Astrocyte (in vitro differentiated cells and primary cell): Measurements from ENCODE around the gene ZC3H12C. TPM values are rescaled to one million over a fixed set of nuclear protein-coding genes. Genes with fewer than 3 reads are reported as not detected.

Experiments
- DNase-seq: peaks from one replicate; pipeline ENCODE4 v3.0.0-alpha.2; 2010; ENCODE audit warnings: low read depth
- FAIRE-seq: peaks from 2 replicates; lab custom pipeline; 2011; peaks lifted over from hg19 to GRCh38; lab: Jason Lieb, UNC
- H2AFZ ChIP-seq: 2 replicates; pipeline ENCODE4 v1.6.0; 2012; ENCODE audit warnings: low read depth, low read length, inconsistent platforms
- H3K27ac ChIP-seq: 2 replicates; pipeline ENCODE4 v1.5.1; 2011; ENCODE audit warnings: low read depth, low read length, inconsistent platforms
- H3K27me3 ChIP-seq: 2 replicates; pipeline ENCODE4 v1.6.0; 2011; ENCODE audit warnings: low read length, inconsistent platforms; ENCODE audit not compliant: insufficient read depth
- H3K36me3 ChIP-seq: 2 replicates; pipeline ENCODE4 v1.5.1; 2011; ENCODE audit warnings: low read length, inconsistent platforms; ENCODE audit not compliant: insufficient read depth
- H3K4me1 ChIP-seq: 2 replicates; pipeline ENCODE4 v1.5.1; 2011; ENCODE audit warnings: low read length, inconsistent platforms; ENCODE audit not compliant: insufficient read depth
- H3K4me2 ChIP-seq: 2 replicates; pipeline ENCODE4 v1.6.0; 2012; ENCODE audit warnings: low read length, inconsistent platforms
- H3K4me3 ChIP-seq: 2 replicates; pipeline ENCODE4 v1.5.1; 2011; ENCODE audit warnings: low read depth, mild to moderate bottlenecking, low read length, inconsistent platforms; ENCODE audit not compliant: insufficient read depth
- H3K79me2 ChIP-seq: 2 replicates; pipeline ENCODE4 v1.6.0; 2012; ENCODE audit warnings: mild to moderate bottlenecking, low read length, inconsistent platforms; ENCODE audit not compliant: insufficient read depth
- H3K9ac ChIP-seq: 2 replicates; pipeline ENCODE4 v1.6.0; 2012; ENCODE audit warnings: mild to moderate bottlenecking, low read length, inconsistent platforms
- H3K9me3 ChIP-seq: 2 replicates; pipeline ENCODE4 v1.5.1; 2012; ENCODE audit warnings: low read depth, mild to moderate bottlenecking, low read length, inconsistent platforms; ENCODE audit not compliant: insufficient read depth
- H4K20me1 ChIP-seq: 2 replicates; pipeline ENCODE4 v1.6.0; 2012; ENCODE audit warnings: low read length, inconsistent platforms; ENCODE audit not compliant: insufficient read depth
- H3K27ac Mint-ChIP-seq: one replicate; pipeline ENCODE4 v1.8.0; 2021; ENCODE audit warnings: mild to moderate bottlenecking, mixed read lengths; ENCODE audit not compliant: unreplicated experiment
- H3K27me3 Mint-ChIP-seq: one replicate; pipeline ENCODE4 v1.8.0; 2021; ENCODE audit warnings: low read depth, mixed read lengths; ENCODE audit not compliant: unreplicated experiment
- H3K36me3 Mint-ChIP-seq: one replicate; pipeline ENCODE4 v1.8.0; 2021; ENCODE audit warnings: low read depth, mixed read lengths; ENCODE audit not compliant: unreplicated experiment
- H3K4me1 Mint-ChIP-seq: one replicate; pipeline ENCODE4 v1.8.0; 2021; ENCODE audit warnings: low read depth, mixed read lengths; ENCODE audit not compliant: unreplicated experiment
- H3K4me3 Mint-ChIP-seq: one replicate; pipeline ENCODE4 v1.8.0; 2021; ENCODE audit warnings: mild to moderate bottlenecking, moderate library complexity, mixed read lengths; ENCODE audit not compliant: unreplicated experiment
- H3K9me3 Mint-ChIP-seq: one replicate; pipeline ENCODE4 v1.8.0; 2021; ENCODE audit warnings: mild to moderate bottlenecking, mixed read lengths; ENCODE audit not compliant: unreplicated experiment
- CTCF ChIP-seq: IDR thresholded peaks from 2 replicates; pipeline ENCODE4 v1.5.1; 2011; ENCODE audit warnings: low read depth, mild to moderate bottlenecking, inconsistent platforms, low read length, moderate library complexity; ENCODE audit not compliant: insufficient read depth
- EZH2 ChIP-seq: IDR thresholded peaks from 2 replicates; pipeline ENCODE4 v1.6.1; 2012; ENCODE audit warnings: mild to moderate bottlenecking, low read length, inconsistent platforms; ENCODE audit not compliant: insufficient read depth
- total RNA-seq: library from RNA; stranded (reverse); gene quantifications from 2 replicates; pipeline ENCODE4 v1.2.1, GENCODE V29; 2021

ZC3H12C gene
- total RNA-seq, 1 donor from 2014 or later, result 12.0 TPM

GRCh38 chr11:110078923-110079544, 14.2 kb upstream of the ZC3H12C start:
- H3K27me3 ChIP-seq, result no peaks in the 10 kb centered on the region
- peaks cover 2% of the 10 kb centered on the region for H3K9me3 Mint-ChIP-seq
- H2AFZ ChIP-seq, result no peak overlapping the region
- peaks cover 3% of the 10 kb centered on the region for H3K9me3 ChIP-seq
- H4K20me1 ChIP-seq, result no peaks in the 10 kb centered on the region
- no peak overlapping the region for H3K4me2 ChIP-seq
- H3K4me3 Mint-ChIP-seq, result no peak overlapping the region
- H3K27ac Mint-ChIP-seq, result no peak overlapping the region
- no peak overlapping the region for H3K4me3 ChIP-seq
- no peaks in the 10 kb centered on the region for H3K79me2 ChIP-seq
- H3K27ac ChIP-seq, result no peak overlapping the region
- no peak for FAIRE-seq
- H3K36me3 ChIP-seq, result no peaks in the 10 kb centered on the region
- no peak for TF ChIP-seq CTCF
- TF ChIP-seq EZH2, result no peak
- peaks cover 13% of the 10 kb centered on the region for H3K4me1 Mint-ChIP-seq
- no peaks in the 10 kb centered on the region for H3K36me3 Mint-ChIP-seq
- H3K4me1 ChIP-seq, result peaks cover 6% of the 10 kb centered on the region
- DNase-seq, result no peak
- H3K27me3 Mint-ChIP-seq, result no peaks in the 10 kb centered on the region
- no peak overlapping the region for H3K9ac ChIP-seq

- no peak overlapping the region for H3K4me3 Mint-ChIP-seq
- Histone ChIP-seq H3K27me3 (no peaks in the 10 kb centered on the region), H3K4me3 (no peak overlapping the region), H3K9ac (no peak overlapping the region), H4K20me1 (no peaks in the 10 kb centered on the region), H2AFZ (no peak overlapping the region), H3K9me3 (peaks cover 3% of the 10 kb centered on the region), H3K4me2 (no peak overlapping the region), H3K4me1 (peaks cover 6% of the 10 kb centered on the region), H3K79me2 (no peaks in the 10 kb centered on the region), H3K27ac (no peak overlapping the region), H3K36me3 (no peaks in the 10 kb centered on the region)
- DNase-seq (no peak), FAIRE-seq (no peak)
- no peaks in the 10 kb centered on the region for H3K27me3 Mint-ChIP-seq
- H3K9me3 Mint-ChIP-seq, result peaks cover 2% of the 10 kb centered on the region
- H3K27ac Mint-ChIP-seq, result no peak overlapping the region
- no peaks in the 10 kb centered on the region for H3K36me3 Mint-ChIP-seq
- peaks cover 13% of the 10 kb centered on the region for H3K4me1 Mint-ChIP-seq
- no peak for TF ChIP-seq EZH2
These were observed 13.5 kb upstream of the ZC3H12C start for GRCh38 chr11:110079726-110080125.

GRCh38 chr11:110081462-110082376, 11.5 kb upstream of the ZC3H12C start:
- no peak for FAIRE-seq
- peaks cover 6% of the 10 kb centered on the region for H3K4me1 ChIP-seq
- Mint-ChIP-seq H3K4me3 (no peak overlapping the region), H3K27ac (no peak overlapping the region), H3K4me1 (peaks cover 9% of the 10 kb centered on the region), H3K9me3 (no peaks in the 10 kb centered on the region), H3K36me3 (no peaks in the 10 kb centered on the region), H3K27me3 (no peaks in the 10 kb centered on the region)
- H3K4me3 ChIP-seq, result no peak overlapping the region
- TF ChIP-seq CTCF (no peak), EZH2 (no peak)
- H3K36me3 ChIP-seq, result no peaks in the 10 kb centered on the region
- no peaks in the 10 kb centered on the region for H3K79me2 ChIP-seq
- no peak for DNase-seq
- no peaks in the 10 kb centered on the region for H3K27me3 ChIP-seq
- H3K27ac ChIP-seq, result no peak overlapping the region
- no peak overlapping the region for H3K4me2 ChIP-seq
- H2AFZ ChIP-seq, result no peak overlapping the region
- peaks cover 3% of the 10 kb centered on the region for H3K9me3 ChIP-seq
- no peak overlapping the region for H3K9ac ChIP-seq
- H4K20me1 ChIP-seq, result no peaks in the 10 kb centered on the region
